CD4-positive, alpha-beta T cell treated with Interleukin-4 for 4 hours (primary cell): ENCODE data around the gene LHFPL2.

Source experiments
- DNase-seq: peaks from one replicate; pipeline ENCODE4 v3.0.0-alpha.2; 2020

Gene LHFPL2

DNA sequence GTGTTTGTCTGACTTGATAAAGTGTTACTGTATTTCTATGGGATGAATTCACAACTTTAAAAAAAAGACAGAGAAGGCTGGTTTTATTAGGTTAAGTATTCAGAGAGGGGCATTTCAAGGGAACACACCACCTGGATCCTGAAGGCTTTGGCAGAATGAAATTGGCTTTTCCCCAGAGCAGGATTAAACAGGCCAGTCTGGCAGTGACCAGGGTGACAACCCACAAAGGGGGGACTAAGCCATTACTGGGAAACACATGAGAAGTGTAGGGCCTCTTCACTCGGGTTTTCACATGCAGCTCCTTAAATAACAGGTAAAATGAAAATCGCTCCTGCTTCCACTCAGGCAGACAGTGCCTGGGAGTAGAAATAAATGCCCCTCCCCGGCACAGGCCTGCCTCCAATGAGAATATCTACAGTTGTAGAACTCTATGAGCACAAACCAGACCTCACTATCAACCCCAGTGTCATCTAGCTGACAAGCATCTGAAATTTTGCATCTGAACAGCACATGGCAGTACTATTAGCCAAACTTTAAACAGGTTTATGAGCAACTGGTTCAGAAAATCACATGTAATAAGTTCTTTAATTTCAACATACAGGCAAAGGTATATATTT, 85.8 kb downstream of the LHFPL2 start:
- no peak for DNase-seq

DNA sequence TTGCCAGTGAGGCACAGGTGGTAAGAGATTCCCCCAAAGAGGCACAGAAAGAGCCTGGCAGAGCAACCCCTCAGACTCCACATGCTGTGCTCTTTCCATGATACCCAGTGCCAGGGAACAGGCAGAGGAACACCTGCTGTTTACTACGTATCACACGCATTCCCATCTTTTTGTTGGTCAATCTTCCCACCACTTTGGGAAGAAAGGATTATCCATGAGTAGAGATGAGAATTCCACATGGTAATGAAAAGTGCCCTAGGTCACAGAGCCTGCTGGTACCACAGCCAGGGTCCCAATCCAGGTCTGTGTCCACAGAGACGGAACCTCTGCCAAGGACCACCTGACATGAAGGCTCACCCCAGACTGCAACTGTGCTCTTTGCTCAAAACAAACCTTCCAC, 86.6 kb downstream of the LHFPL2 start:
- no peak for DNase-seq

DNA sequence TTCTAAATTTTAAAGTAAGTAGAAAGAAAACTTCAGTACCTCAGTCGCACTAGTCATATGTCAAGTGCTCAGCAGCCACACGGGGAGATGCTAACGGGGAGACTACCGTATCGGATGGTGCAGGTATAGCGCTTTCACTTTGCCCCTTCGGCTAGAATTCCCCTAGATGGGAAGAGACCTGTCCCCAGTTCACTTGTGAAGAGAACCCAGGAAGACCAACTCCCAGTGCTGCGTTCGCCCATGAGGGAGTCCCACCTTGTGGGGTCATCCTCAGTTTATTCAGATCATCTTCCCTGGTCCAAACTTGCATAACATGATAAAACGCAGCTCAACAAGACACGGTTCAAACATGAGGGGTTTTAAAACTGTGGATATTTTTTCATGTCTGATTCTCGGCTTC, 87.3 kb downstream of the LHFPL2 start:
- no peak for DNase-seq

DNA sequence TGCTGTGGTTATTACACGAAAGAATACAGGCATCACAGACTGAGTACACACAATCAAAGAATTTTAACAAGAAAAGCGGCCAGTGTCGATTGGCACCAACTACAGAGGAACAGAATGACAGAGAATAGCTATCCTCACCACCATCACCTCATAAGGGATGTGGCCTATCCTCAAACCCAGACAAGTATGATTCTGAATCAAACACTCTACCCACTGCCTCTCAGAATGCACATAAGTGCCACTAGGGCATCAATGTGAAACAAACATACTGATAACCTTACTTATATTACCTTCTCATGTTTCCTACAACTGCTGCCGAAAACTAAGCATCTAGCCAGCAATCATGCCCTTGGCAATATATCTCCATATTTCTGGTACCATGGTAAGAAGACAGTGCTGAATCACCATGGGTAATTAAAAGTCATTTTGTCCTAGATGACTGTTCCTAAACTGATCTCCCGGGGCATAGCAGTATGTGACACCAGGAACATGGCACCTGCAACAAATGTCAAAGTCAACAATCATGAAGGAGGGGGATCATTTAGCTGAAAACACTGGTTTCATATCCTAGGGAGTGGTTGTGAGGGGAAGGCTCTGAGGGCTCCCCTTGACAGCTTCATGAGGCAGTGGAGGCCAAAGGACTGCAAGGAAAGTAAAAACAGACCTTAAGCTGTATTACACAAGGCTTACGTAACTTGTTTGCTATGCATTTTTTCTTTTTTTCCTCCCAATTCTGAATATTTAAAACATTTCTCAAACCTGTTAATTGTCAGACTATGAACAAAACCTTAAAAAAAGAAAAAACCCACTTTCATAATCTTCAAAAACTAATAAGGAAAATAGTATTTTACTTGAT, 88.3 kb downstream of the LHFPL2 start:
- no peak for DNase-seq

DNA sequence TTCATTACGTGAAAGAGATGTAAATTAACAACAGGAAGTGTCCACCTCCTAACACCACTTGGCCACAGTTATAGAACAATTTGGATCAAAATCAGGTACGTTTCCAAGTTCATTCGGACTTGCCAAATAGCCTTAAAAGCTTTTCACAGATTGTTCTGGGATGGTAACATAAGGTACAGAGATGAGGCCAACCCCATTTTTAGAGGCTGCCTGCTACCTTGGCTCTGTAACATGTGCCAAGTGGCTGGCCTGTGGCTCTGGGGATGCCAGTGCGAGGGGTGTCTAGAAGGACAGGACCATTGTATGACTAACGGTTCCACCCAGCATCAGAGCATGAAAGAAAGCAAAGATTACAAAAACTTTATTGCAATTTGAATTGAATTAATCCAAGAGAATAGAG, 91.0 kb downstream of the LHFPL2 start:
- no peak for DNase-seq

GRCh38 chr5:78555870-78556269, 92.7 kb downstream of the LHFPL2 start:
- no peak for DNase-seq

DNA sequence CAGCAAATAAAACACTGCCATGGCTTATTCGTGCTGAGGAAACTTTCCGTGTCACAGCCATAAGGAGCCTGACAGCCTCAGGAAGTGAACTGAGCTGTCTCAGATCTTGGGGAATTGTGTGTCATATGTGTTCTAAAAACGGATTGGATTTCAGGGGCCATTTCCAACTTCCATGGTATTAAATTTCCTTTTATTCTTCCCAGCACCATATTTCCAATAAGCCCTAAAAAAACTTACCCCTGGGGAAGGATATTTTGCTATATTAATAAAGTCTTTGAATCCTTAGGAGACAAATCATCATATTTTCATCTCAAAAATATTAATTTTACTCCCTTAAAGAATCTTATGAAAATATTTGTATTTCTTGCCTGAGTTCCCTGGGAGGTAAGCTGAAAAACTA, 93.9 kb downstream of the LHFPL2 start:
- no peak for DNase-seq

GRCh38 chr5:78553580-78554353, 94.8 kb downstream of the LHFPL2 start:
- DNase-seq, result no peak

- DNase-seq, result no peak
Observed at GRCh38 chr5:78552729-78553342, 95.7 kb downstream of the LHFPL2 start.

DNA sequence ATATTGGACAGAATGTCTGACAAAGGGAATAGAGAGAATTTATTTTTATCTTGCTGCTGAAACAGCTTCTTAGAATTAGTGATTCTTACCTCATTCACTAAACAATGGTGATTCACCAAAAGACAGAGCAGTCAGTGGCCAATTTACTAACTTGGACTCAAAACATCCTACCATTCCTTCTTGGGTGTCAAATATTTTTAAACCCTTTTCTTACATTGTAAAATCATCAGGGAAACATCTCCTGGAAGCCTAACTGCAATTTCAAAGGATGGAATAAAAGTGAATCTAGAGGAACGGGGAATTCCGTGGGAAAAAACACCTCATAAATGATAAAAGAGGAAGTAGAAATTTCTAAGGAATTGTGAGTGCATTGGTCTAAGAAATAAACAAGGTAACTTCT, 97.7 kb downstream of the LHFPL2 start:
- DNase-seq, result no peak

GRCh38 chr5:78549043-78549442, 99.5 kb downstream of the LHFPL2 start:
- no peak for DNase-seq

GRCh38 chr5:78547731-78548615, 100.6 kb downstream of the LHFPL2 start:
- DNase-seq, result no peak

DNA sequence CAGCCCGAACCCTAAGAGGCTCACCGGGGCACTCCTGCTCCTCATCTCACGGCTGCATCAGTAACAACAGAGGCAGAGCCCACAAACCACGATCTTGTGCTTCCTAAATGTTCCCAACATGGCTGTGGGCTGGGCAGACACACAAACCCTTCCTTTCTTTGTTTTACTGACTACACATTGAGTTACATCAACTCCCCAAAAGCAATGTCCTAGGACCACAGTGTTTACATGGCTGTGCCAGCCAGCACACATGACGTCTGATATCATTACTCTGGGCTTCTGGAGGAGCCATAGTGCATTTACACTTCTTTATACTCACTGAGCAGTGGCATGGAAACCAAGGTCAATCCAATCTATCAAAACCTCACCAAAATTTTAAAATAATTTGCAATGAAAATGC, 101.4 kb downstream of the LHFPL2 start:
- DNase-seq, result no peak

DNA sequence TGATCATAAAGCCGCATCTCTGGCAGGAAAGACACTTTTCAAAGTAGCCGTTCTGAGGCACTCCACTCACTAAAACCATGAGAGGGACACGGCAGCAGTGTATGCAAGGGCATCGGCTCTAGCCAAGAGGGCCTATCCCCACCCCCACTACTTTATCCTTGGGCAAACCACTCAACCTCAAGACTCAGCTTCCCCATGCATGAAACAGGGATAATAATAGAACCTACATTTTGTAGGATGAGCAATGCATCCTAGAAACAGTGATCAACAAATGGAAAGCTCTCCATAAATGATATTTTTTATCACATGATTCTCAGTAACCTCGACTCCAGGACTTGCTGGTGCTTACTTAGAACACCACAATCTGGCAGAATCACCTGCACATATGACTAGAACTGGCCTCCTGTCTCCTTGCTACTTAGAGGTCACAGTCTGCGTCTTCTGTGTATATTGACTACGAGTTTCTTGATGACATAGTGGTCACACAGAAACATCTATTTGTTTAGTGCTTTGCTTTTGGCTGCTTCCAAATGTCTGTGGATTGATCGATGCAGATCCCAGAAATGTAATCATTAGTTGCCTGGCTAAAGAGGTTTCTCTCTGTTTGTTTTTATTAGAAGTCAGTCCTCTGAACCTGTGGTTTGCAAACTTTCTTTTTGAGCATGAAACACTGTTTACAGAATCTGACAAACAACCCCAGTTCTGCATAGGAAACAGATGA, 102.1 kb downstream of the LHFPL2 start:
- DNase-seq, result no peak

DNA sequence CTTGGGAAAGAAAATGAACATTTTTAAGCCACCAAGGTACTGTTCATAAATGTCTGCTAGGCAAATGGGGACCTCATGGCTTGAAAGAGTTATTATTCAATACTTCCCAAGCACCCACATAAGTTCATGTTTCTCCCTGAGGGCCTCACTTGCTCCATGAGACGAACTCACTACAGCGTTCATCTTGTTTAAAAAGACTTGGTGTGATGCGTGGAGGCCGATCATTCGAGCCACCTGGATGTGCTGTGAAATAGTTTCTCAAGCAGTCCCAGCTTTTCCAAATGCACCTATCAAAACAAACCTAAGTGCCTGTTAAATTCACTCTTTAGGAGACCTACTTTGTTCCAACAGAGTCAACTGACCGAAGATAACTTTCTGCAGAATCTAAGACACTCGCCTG, 103.2 kb downstream of the LHFPL2 start:
- DNase-seq, result no peak

GRCh38 chr5:78544561-78545201, 103.9 kb downstream of the LHFPL2 start:
- no peak for DNase-seq

DNA sequence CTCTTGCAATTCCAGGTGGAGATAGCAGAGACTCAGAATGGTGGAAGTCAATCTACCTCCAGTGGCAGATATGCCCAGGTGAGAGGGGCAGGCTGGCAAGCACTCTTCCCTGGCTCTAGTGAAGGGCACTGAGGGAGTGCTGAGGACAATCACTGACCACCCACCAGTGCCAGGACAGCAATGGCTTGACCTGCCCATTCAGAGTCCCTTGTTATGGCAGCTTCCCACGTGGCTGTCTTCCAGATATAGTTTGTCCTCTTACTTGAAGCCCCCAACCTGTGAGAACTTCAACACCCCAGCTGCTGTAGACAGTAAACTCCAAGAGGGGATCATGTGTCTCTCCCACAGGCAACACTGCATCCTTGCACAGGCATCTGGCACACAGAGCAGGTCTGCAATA, 104.7 kb downstream of the LHFPL2 start:
- DNase-seq, result no peak

DNA sequence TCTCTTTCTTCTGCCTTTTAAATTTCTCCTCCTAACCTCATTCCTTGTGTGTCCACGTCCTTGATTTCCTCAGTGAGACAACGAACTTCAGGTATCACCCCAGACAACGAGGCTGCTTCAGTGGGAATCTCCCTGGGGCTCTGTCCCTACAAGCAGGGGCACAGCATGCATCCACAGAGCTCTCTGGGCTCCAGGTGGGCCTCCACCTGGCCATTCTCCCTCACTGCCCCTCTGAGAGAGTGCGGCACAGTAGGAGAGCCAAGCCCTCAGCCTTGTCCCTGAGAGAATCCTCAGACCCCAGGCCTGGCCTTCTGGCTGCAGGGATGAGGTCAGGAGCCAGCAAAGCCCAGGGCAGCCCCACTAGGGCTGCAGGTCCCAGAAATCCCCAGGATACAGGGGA, 105.3 kb downstream of the LHFPL2 start:
- DNase-seq, result no peak

DNA sequence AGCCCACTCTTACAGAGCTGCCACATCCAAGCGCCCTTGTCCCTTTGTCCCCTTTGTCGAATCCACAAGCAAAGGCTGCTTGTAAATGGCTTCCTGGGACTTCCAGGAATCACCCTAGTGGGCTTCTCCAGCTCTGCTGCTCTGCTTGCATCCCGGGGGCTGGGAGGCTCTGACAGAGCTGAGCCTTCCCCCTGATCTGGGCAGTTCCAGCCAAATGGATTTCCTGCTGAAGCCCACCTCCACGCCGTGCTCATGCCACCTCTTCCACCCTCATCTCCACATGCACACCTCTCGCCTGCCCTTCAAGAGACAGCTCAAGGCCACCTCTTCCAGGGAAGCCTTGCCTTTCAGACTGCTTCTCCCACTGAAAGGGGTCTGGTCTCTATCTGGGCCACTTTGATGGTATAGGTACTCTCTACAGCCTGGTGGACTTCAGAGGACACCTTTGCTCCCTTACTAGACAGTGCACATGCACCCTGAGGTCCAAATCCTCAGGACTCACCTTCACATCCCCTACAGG, 106.2 kb downstream of the LHFPL2 start:
- no peak for DNase-seq

- DNase-seq, result no peak
Observed at GRCh38 chr5:78541086-78541654, 107.4 kb downstream of the LHFPL2 start.
